Neural progenitor cell (in vitro differentiated cells): ENCODE measurements around the gene MAD2L1. TPM values are rescaled to one million over a fixed set of nuclear protein-coding genes. Genes with fewer than 3 reads are reported as not detected.

ENCODE experiments used
- DNase-seq: peaks from one replicate; pipeline ENCODE4 v3.0.0-alpha.2; 2016; ENCODE audit warnings: low spot score
- H2AFZ ChIP-seq: fragments of 200-600 bp; sonication (generic); replicated peaks from 2 replicates; pipeline ENCODE4 v1.6.1; 2016; ENCODE audit warnings: antibody characterized with exemption
- H3F3A ChIP-seq: fragments of 200-600 bp; sonication (generic); 2 replicates; pipeline ENCODE4 v1.6.1; 2016; ENCODE audit warnings: antibody characterized with exemption, low read depth
- H3K27ac ChIP-seq: fragments of 200-600 bp; sonication (generic); 2 replicates; pipeline ENCODE4 v1.5.1; 2016; ENCODE audit warnings: mild to moderate bottlenecking
- H3K27me3 ChIP-seq: fragments of 200-600 bp; sonication (generic); 2 replicates; pipeline ENCODE4 v1.6.1; 2016; ENCODE audit warnings: mild to moderate bottlenecking, moderate library complexity
- H3K36me3 ChIP-seq: fragments of 200-600 bp; sonication (generic); 2 replicates; pipeline ENCODE4 v1.5.1; 2016
- H3K4me1 ChIP-seq: fragments of 200-600 bp; sonication (generic); 2 replicates; pipeline ENCODE4 v1.6.1; 2016; ENCODE audit warnings: mixed run types
- H3K4me2 ChIP-seq: fragments of 200-600 bp; sonication (generic); 2 replicates; pipeline ENCODE4 v1.6.1; 2016
- H3K4me3 ChIP-seq: fragments of 200-600 bp; sonication (generic); 2 replicates; pipeline ENCODE4 v1.5.1; 2016
- H3K79me2 ChIP-seq: fragments of 200-600 bp; sonication (generic); 2 replicates; pipeline ENCODE4 v1.6.1; 2016; ENCODE audit warnings: low read depth
- H3K9ac ChIP-seq: fragments of 200-600 bp; sonication (generic); 2 replicates; pipeline ENCODE4 v1.6.1; 2016
- H3K9me3 ChIP-seq: fragments of 200-600 bp; sonication (generic); 2 replicates; pipeline ENCODE4 v1.5.1; 2016; ENCODE audit warnings: low read depth
- H4K20me1 ChIP-seq: fragments of 200-600 bp; sonication (generic); 2 replicates; pipeline ENCODE4 v1.6.1; 2016; ENCODE audit warnings: low read depth
- H3K27ac Mint-ChIP-seq: 3 replicates; pipeline ENCODE4 v1.8.0; 2021; ENCODE audit warnings: mixed read lengths
- H3K27me3 Mint-ChIP-seq: 2 replicates; pipeline ENCODE4 v1.8.0; 2022; ENCODE audit warnings: low read depth, mild to moderate bottlenecking, inconsistent platforms, moderate library complexity, mixed read lengths; ENCODE audit not compliant: insufficient read depth
- H3K36me3 Mint-ChIP-seq: 3 replicates; pipeline ENCODE4 v1.8.0; 2021; ENCODE audit warnings: mixed read lengths
- H3K4me1 Mint-ChIP-seq: 3 replicates; pipeline ENCODE4 v1.8.0; 2021; ENCODE audit warnings: mixed read lengths
- H3K4me3 Mint-ChIP-seq: 3 replicates; pipeline ENCODE4 v1.8.0; 2021; ENCODE audit warnings: mild to moderate bottlenecking, moderate library complexity, mixed read lengths
- H3K9me3 Mint-ChIP-seq: 3 replicates; pipeline ENCODE4 v1.8.0; 2020; ENCODE audit warnings: mixed read lengths
- EZH2 ChIP-seq: fragments of 200-600 bp; sonication (generic); IDR thresholded peaks from 2 replicates; pipeline ENCODE4 v1.6.1; 2017; ENCODE audit warnings: antibody characterized with exemption, mild to moderate bottlenecking, moderate library complexity
- EZH2phosphoT487 ChIP-seq: fragments of 200-600 bp; sonication (generic); IDR thresholded peaks from 2 replicates; pipeline ENCODE4 v1.6.1; 2017; ENCODE audit warnings: antibody characterized with exemption
- total RNA-seq: library from RNA; depleted of rRNA; stranded (reverse); fragments of >200 nt; gene quantifications from 2 replicates; pipeline ENCODE4 v1.2.3, GENCODE V29; 2015; ENCODE audit warnings: low replicate concordance
- TF ChIP-seq, protein P1 (sequence below): fragments of 200-600 bp; sonication (generic); IDR thresholded peaks from 2 replicates; pipeline ENCODE4 v1.5.1; 2017; ENCODE audit warnings: antibody characterized with exemption, mild to moderate bottlenecking

The MAD2L1 gene
- total RNA-seq, 1 donor from 2014 or later = 190 TPM

DNA sequence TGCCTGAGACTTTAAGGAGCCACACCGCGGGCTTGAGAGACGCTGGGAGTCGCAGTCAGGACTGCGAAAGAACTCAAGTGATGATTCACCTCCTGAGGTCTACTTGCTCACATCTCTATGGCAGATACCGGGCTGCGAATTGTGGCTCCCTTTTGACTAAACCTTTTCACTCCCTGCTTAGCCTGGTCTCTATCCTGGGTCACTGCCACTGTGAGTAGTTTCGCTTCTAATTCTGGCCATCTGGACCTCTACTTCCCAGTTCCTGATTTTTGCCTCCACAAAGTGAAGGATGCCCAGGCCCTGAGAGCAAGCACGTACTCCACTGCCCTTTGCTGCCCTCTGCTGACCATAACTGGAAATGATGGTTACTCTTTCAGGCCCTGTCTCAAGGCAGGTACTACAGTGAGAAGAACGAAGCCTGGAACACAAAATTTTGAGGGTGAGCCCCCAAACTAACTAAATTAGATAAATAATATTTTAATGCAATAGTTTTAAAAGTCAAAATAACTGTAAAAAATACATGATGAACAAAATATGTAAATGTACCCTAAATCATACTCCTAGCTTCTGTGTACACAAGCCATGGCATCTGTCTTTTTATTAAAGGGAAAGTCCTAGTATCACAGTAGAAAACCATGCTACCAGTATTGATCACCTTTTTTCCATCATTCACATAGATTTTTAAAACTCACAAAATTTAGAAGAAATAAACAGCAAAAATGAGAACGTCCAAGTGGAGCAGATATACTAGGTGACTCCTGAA is 16.7 kb downstream of the MAD2L1 start:
- H3K4me3 ChIP-seq = no peak overlapping the region
- no peaks in the 10 kb centered on the region for H3F3A ChIP-seq
- no peaks in the 10 kb centered on the region for H4K20me1 ChIP-seq
- peak; percentile 76 for DNase-seq
- H3K27me3 ChIP-seq = no peaks in the 10 kb centered on the region
- Mint-ChIP-seq H3K4me3 (no peak overlapping the region), H3K36me3 (no peaks in the 10 kb centered on the region), H3K9me3 (peaks cover 2% of the 10 kb centered on the region), H3K27ac (no peak overlapping the region), H3K4me1 (peaks cover 8% of the 10 kb centered on the region), H3K27me3 (no peaks in the 10 kb centered on the region)
- H3K4me1 ChIP-seq = peaks cover 3% of the 10 kb centered on the region
- H3K9me3 ChIP-seq = no peaks in the 10 kb centered on the region
- H3K79me2 ChIP-seq = no peaks in the 10 kb centered on the region
- peak overlapping the region; percentile 51 for H3K4me2 ChIP-seq
- H3K27ac ChIP-seq = no peak overlapping the region
- H2AFZ ChIP-seq = peak overlapping the region; percentile 53
- TF ChIP-seq EZH2phosphoT487 (no peak), EZH2 (no peak)
- TF ChIP-seq, protein P1, sequence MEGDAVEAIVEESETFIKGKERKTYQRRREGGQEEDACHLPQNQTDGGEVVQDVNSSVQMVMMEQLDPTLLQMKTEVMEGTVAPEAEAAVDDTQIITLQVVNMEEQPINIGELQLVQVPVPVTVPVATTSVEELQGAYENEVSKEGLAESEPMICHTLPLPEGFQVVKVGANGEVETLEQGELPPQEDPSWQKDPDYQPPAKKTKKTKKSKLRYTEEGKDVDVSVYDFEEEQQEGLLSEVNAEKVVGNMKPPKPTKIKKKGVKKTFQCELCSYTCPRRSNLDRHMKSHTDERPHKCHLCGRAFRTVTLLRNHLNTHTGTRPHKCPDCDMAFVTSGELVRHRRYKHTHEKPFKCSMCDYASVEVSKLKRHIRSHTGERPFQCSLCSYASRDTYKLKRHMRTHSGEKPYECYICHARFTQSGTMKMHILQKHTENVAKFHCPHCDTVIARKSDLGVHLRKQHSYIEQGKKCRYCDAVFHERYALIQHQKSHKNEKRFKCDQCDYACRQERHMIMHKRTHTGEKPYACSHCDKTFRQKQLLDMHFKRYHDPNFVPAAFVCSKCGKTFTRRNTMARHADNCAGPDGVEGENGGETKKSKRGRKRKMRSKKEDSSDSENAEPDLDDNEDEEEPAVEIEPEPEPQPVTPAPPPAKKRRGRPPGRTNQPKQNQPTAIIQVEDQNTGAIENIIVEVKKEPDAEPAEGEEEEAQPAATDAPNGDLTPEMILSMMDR = peak; percentile 83
- H3K9ac ChIP-seq = no peak overlapping the region
- H3K36me3 ChIP-seq = no peaks in the 10 kb centered on the region

DNA sequence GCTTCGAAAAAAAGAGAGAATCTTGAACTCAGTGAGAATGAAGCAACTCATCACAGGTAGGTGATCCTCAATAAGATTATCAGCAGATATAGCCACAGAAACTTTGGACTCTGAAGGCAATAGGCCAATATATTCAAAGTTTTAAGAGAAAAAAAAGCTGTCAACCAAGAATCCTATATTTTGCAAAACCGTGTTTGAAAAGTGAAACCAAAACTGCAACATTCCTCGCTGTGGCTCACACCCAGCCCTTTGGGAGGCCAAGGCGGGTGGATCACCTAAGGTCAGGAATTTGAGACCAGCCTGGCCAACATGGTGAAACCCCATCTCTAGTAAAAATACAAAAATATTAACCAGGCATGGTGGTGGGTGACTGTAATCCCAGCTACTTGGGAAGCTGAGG is 22.8 kb downstream of the MAD2L1 start:
- Histone ChIP-seq H3K79me2 (no peaks in the 10 kb centered on the region), H3K4me2 (no peak overlapping the region), H3K27ac (no peak overlapping the region), H4K20me1 (no peaks in the 10 kb centered on the region), H3K36me3 (no peaks in the 10 kb centered on the region), H3K9ac (no peak overlapping the region), H3F3A (no peaks in the 10 kb centered on the region), H3K27me3 (no peaks in the 10 kb centered on the region), H3K4me3 (no peak overlapping the region), H3K4me1 (peaks cover 12% of the 10 kb centered on the region), H2AFZ (no peak overlapping the region), H3K9me3 (no peaks in the 10 kb centered on the region)
- Mint-ChIP-seq H3K4me3 (no peak overlapping the region), H3K27me3 (peaks cover 2% of the 10 kb centered on the region), H3K27ac (no peak overlapping the region), H3K9me3 (peaks cover 2% of the 10 kb centered on the region), H3K4me1 (peaks cover 18% of the 10 kb centered on the region), H3K36me3 (no peaks in the 10 kb centered on the region)
- no peak for TF ChIP-seq EZH2phosphoT487
- no peak for TF ChIP-seq EZH2
- TF ChIP-seq, protein P1 = no peak
- DNase-seq = no peak

GRCh38 chr4:120037411-120037810 is 29.2 kb downstream of the MAD2L1 start:
- H3K36me3 ChIP-seq = no peaks in the 10 kb centered on the region
- peaks cover 12% of the 10 kb centered on the region for H3K4me1 ChIP-seq
- TF ChIP-seq, protein P1 = no peak
- TF ChIP-seq EZH2phosphoT487 = no peak
- no peak for TF ChIP-seq EZH2
- no peak overlapping the region for H3K4me2 ChIP-seq
- H3K36me3 Mint-ChIP-seq = no peaks in the 10 kb centered on the region
- no peak overlapping the region for H3K4me3 ChIP-seq
- H3K9ac ChIP-seq = no peak overlapping the region
- H3K79me2 ChIP-seq = no peaks in the 10 kb centered on the region
- H4K20me1 ChIP-seq = no peaks in the 10 kb centered on the region
- H3K27me3 ChIP-seq = no peaks in the 10 kb centered on the region
- H3K4me1 Mint-ChIP-seq = peaks cover 29% of the 10 kb centered on the region
- H2AFZ ChIP-seq = no peak overlapping the region
- H3K27ac ChIP-seq = no peak overlapping the region
- peaks cover 2% of the 10 kb centered on the region for H3K27me3 Mint-ChIP-seq
- H3K4me3 Mint-ChIP-seq = no peak overlapping the region
- H3F3A ChIP-seq = no peaks in the 10 kb centered on the region
- no peak overlapping the region for H3K27ac Mint-ChIP-seq
- H3K9me3 ChIP-seq = no peaks in the 10 kb centered on the region
- DNase-seq = no peak
- H3K9me3 Mint-ChIP-seq = no peaks in the 10 kb centered on the region
